Measurements from ENCODE around the gene CCDC39. TPM values are rescaled to one million over a fixed set of nuclear protein-coding genes. Genes with fewer than 3 reads are reported as not detected.
"Not testable (repeated sequence)": the region's sequence is repeated elsewhere in the genome, so short reads cannot be mapped to it uniquely, and the experiment has no call there.

CCDC39 gene
- total RNA-seq, 1 experiment from 2014 or later: 0.04 TPM

DNA sequence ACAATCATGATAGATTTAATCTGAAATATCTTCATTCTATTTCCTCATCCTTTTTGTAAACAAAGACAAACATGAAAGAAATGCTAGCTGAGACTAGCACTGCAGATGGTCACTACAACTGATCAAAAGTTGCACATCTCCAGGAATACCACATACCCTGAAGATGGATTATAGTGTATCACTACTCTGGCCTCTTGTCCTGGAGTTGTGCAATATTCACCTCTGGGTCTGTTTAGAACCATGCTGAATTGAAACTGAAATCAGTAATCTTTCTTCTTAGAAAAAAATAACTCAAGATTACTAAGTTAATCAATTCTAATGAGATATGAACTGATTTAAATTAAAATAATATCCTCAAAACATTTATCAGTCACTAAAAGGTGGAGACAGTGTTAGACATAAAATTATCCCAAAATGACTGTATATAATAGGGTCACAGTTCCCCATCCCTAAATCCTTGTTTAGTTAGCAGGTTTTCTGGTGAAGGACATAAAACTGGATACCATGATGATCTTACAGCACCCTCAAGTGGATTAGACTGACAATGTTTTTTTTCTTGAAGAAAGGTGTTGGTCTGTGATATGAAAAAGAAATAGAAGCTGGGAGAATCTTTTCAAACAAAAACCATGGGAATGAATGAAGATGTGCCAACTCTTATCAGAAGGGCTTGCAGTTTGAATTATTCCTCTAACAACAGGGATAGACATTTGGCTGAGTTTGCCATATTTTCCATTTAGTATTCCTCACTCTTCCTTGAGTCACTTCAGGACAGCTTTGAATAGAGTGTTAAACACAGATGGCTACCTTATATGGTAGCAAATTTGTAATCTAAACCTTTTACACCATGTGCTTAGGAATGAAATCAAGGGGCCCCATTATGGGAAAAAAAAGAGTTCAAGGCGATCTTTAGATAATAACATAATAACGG is 84.4 kb downstream of the CCDC39 start:
- no peaks in the 10 kb centered on the region for H3K27me3 ChIP-seq (ENCODE audit: low read length)
- no peaks in the 10 kb centered on the region for H3K9me3 ChIP-seq (ENCODE audit: low read length)
- no TSS peak for BruUV-seq (replicated peaks)
- ATAC-seq (peak; percentile 93), DNase-seq (peak; percentile 75)
- intact Hi-C loops (cut with micrococcal nuclease): loop anchor here (1.0 to 10.0 kb wide), 11 partner anchors 60 to 843 kb away; partner anchors contain the start of gene PEX5L
- no peaks in the 10 kb centered on the region for H3K9me2 ChIP-seq (replicated peaks; ENCODE audit: low read length)
- H2AFZ ChIP-seq (ENCODE audit: low read length): no peak overlapping the region; the same call in 1 of the 2 replicates
- H3K27ac ChIP-seq (ENCODE audit: low read length): no peak overlapping the region
- no peak overlapping the region for H3K9ac ChIP-seq (ENCODE audit: low read length)
- ChIA-PET CTCF (interaction anchor here (0.5 to 1.5 kb wide), 13 partner anchors 24 to 828 kb away, joined by 3 to 20 read pairs (median 3); no protein-coding TSS in a partner anchor), POLR2A (ENCODE audit: unreplicated experiment) (interaction anchor here (0.6 kb wide), 1 partner anchor 626 kb away, joined by 17 read pairs; no protein-coding TSS in a partner anchor)
- no peaks in the 10 kb centered on the region for H3F3A ChIP-seq (ENCODE audit: low read length, unreplicated experiment)
- TF ChIP-seq EZH2 (IDR thresholded peaks at IDR 0.05; ENCODE audit: low read length, unreplicated experiment): no peak
- no peak for TF ChIP-seq EZH2phosphoT487 (IDR thresholded peaks at IDR 0.05; ENCODE audit: borderline replicate concordance, low read length)
- TF ChIP-seq, protein P1, sequence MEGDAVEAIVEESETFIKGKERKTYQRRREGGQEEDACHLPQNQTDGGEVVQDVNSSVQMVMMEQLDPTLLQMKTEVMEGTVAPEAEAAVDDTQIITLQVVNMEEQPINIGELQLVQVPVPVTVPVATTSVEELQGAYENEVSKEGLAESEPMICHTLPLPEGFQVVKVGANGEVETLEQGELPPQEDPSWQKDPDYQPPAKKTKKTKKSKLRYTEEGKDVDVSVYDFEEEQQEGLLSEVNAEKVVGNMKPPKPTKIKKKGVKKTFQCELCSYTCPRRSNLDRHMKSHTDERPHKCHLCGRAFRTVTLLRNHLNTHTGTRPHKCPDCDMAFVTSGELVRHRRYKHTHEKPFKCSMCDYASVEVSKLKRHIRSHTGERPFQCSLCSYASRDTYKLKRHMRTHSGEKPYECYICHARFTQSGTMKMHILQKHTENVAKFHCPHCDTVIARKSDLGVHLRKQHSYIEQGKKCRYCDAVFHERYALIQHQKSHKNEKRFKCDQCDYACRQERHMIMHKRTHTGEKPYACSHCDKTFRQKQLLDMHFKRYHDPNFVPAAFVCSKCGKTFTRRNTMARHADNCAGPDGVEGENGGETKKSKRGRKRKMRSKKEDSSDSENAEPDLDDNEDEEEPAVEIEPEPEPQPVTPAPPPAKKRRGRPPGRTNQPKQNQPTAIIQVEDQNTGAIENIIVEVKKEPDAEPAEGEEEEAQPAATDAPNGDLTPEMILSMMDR (conservative IDR thresholded peaks at IDR 0.05; ENCODE audit: low read depth, low read length): peak; percentile 90
- H3K4me2 ChIP-seq (ENCODE audit: low read length): no peak overlapping the region
- no peaks in the 10 kb centered on the region for H3K79me2 ChIP-seq (ENCODE audit: low read length)
- H3K4me1 ChIP-seq (ENCODE audit: insufficient read depth, low read length): peaks cover 11% of the 10 kb centered on the region
- no peak overlapping the region for H3K4me3 ChIP-seq (ENCODE audit: low read length)
- no peaks in the 10 kb centered on the region for H4K20me1 ChIP-seq (ENCODE audit: low read length)
- no peaks in the 10 kb centered on the region for H3K36me3 ChIP-seq (ENCODE audit: low read depth, low read length)

DNA sequence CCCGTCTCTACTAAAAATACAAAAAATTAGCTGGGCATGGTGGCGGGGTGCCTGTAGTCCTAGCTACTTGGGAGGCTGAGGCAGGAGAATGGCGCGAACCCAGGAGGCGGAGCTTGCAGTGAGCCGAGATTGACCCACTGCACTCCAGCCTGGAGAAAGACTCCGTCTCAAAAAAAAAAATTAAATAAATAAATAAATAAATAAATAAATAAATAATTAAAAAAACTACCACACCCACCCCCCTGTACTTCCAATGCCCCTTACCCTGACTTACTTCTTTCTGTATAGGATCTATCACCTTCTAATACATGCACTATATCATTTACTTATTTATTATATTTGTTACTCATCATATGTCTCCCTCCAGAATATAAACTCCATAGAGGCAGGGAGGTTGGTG is 85.7 kb downstream of the CCDC39 start:
- H3K4me2 ChIP-seq (ENCODE audit: low read length); BruUV-seq (replicated peaks); ATAC-seq: not testable (repeated sequence)

DNA sequence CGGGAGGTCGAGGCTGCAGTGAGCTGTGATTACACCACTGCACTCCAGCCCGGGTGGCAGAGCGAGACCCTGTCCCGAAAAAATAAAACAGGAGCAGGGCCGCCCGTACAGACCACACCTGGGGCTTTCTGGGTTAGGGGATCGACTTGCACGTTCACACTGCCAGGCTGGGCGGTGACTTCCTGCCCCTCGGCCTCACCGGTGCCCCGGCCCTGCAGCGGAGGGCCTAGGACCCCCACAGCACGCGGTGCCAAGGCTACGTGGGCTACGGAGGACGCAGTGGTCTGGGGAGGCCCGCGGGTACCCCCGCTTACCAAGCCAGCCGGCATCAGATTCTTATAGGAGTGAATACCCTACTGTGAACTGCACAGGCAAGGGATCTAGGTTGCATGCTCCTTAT is 88.9 kb downstream of the CCDC39 start:
- Histone ChIP-seq H3K4me3 (ENCODE audit: low read length) (no peak overlapping the region), H3K9ac (ENCODE audit: low read length) (no peak overlapping the region), H3K4me1 (ENCODE audit: insufficient read depth, low read length) (peaks cover 11% of the 10 kb centered on the region), H3K9me3 (ENCODE audit: low read length) (no peaks in the 10 kb centered on the region), H3K27ac (ENCODE audit: low read length) (no peak overlapping the region), H3K79me2 (ENCODE audit: low read length) (no peaks in the 10 kb centered on the region), H3K4me2 (ENCODE audit: low read length) (no peak overlapping the region), H3K9me2 (replicated peaks; ENCODE audit: low read length) (no peaks in the 10 kb centered on the region), H3K36me3 (ENCODE audit: low read depth, low read length) (no peaks in the 10 kb centered on the region), H2AFZ (ENCODE audit: low read length) (no peak overlapping the region), H3K27me3 (ENCODE audit: low read length) (no peaks in the 10 kb centered on the region), H3F3A (ENCODE audit: low read length, unreplicated experiment) (no peaks in the 10 kb centered on the region), H4K20me1 (ENCODE audit: low read length) (no peaks in the 10 kb centered on the region)
- CTCF ChIA-PET: no interaction called here
- TF ChIP-seq, protein P1 (conservative IDR thresholded peaks at IDR 0.05; ENCODE audit: low read depth, low read length): no peak
- no peak for TF ChIP-seq EZH2phosphoT487 (IDR thresholded peaks at IDR 0.05; ENCODE audit: borderline replicate concordance, low read length)
- no peak for TF ChIP-seq EZH2 (IDR thresholded peaks at IDR 0.05; ENCODE audit: low read length, unreplicated experiment)
- POLR2A ChIA-PET (ENCODE audit: unreplicated experiment): no interaction called here
- no TSS peak for BruUV-seq (replicated peaks)
- DNase-seq (no peak), ATAC-seq (no peak)
- intact Hi-C loops (cut with micrococcal nuclease): loop anchor here (10.0 kb wide), 1 partner anchor 556 kb away; the partner anchor contains the start of gene PEX5L

More for the DNA sequence above, 85.7 kb downstream of the CCDC39 start:
- H3F3A ChIP-seq (ENCODE audit: low read length, unreplicated experiment); CTCF ChIA-PET; H3K4me3 ChIP-seq (ENCODE audit: low read length); H4K20me1 ChIP-seq (ENCODE audit: low read length); H3K27me3 ChIP-seq (ENCODE audit: low read length); H3K27ac ChIP-seq (ENCODE audit: low read length); H3K79me2 ChIP-seq (ENCODE audit: low read length); H2AFZ ChIP-seq (ENCODE audit: low read length); H3K36me3 ChIP-seq (ENCODE audit: low read depth, low read length); H3K9ac ChIP-seq (ENCODE audit: low read length); H3K9me3 ChIP-seq (ENCODE audit: low read length); H3K9me2 ChIP-seq (replicated peaks; ENCODE audit: low read length); DNase-seq; POLR2A ChIA-PET (ENCODE audit: unreplicated experiment): not testable (repeated sequence)
- H3K4me1 ChIP-seq (ENCODE audit: insufficient read depth, low read length): peaks cover 11% of the 10 kb centered on the region
- intact Hi-C loops (cut with micrococcal nuclease): loop anchor here (2.0 to 10.0 kb wide), 5 partner anchors 59 to 559 kb away; partner anchors contain the start of gene PEX5L
